Neural cell (in vitro differentiated cells): ENCODE data around the gene IL17RB. TPM values are rescaled to one million over a fixed set of nuclear protein-coding genes. Genes with fewer than 3 reads are reported as not detected.

Experiments used
- H2AFZ ChIP-seq: fragments of 200-600, 300-800 bp; sonication (generic), shearing (Covaris generic); 2 replicates; pipeline ENCODE4 v1.6.0; 2014; ENCODE audit warnings: low read depth, mild to moderate bottlenecking, antibody characterized with exemption, low read length, moderate library complexity
- H3F3A ChIP-seq: fragments of 200-600 bp; shearing (Covaris generic); 2 replicates; pipeline ENCODE4 v1.6.1; 2016; ENCODE audit warnings: mild to moderate bottlenecking, moderate library complexity, mixed read lengths, antibody characterized with exemption, low read length; ENCODE audit not compliant: insufficient read depth, poor library complexity, severe bottlenecking
- H3K27ac ChIP-seq: fragments of 200-600, 300-800 bp; sonication (generic), shearing (Covaris generic); 2 replicates; pipeline ENCODE4 v1.5.1; 2014; ENCODE audit warnings: mild to moderate bottlenecking, low read length, moderate library complexity
- H3K27me3 ChIP-seq: fragments of 300-800, 200-600 bp; sonication (generic), shearing (Covaris generic); 2 replicates; pipeline ENCODE4 v1.6.0; 2014; ENCODE audit warnings: mild to moderate bottlenecking, low read depth, low read length, moderate library complexity; ENCODE audit not compliant: insufficient read depth
- H3K36me3 ChIP-seq: fragments of 300-800, 200-600 bp; sonication (generic), shearing (Covaris generic); 2 replicates; pipeline ENCODE4 v1.5.1; 2014; ENCODE audit warnings: mild to moderate bottlenecking, antibody characterized with exemption, low read length, moderate library complexity; ENCODE audit not compliant: insufficient read depth
- H3K4me2 ChIP-seq: fragments of 300-800, 200-600 bp; sonication (generic), shearing (Covaris generic); 2 replicates; pipeline ENCODE4 v1.6.0; 2014; ENCODE audit warnings: mild to moderate bottlenecking, low read length
- H3K4me3 ChIP-seq: fragments of 300-800, 200-600 bp; sonication (generic), shearing (Covaris generic); 2 replicates; pipeline ENCODE4 v1.5.1; 2014; ENCODE audit warnings: mild to moderate bottlenecking, low read length, moderate library complexity
- H3K79me2 ChIP-seq: fragments of 200-600 bp; shearing (Covaris generic); replicated peaks from 2 replicates; pipeline ENCODE4 v1.6.0; 2014; ENCODE audit warnings: mild to moderate bottlenecking, low read length, moderate library complexity; ENCODE audit not compliant: insufficient read depth
- H3K9ac ChIP-seq: fragments of 300-800, 200-600 bp; sonication (generic), shearing (Covaris generic); 2 replicates; pipeline ENCODE4 v1.6.1; 2016; ENCODE audit warnings: mild to moderate bottlenecking, low read length, mixed read lengths
- H3K9me2 ChIP-seq: fragments of 200-600 bp; shearing (Covaris generic); 2 replicates; pipeline ENCODE4 v1.6.1; 2016; ENCODE audit warnings: mild to moderate bottlenecking, low read length, mixed read lengths; ENCODE audit not compliant: insufficient read depth
- H3K9me3 ChIP-seq: fragments of 200-600, 300-800 bp; sonication (generic), shearing (Covaris generic); 2 replicates; pipeline ENCODE4 v1.6.1; 2016; ENCODE audit warnings: mild to moderate bottlenecking, mixed run types, low read length, moderate library complexity, mixed read lengths
- H4K20me1 ChIP-seq: fragments of 200-600 bp; shearing (Covaris generic); 2 replicates; pipeline ENCODE4 v1.6.1; 2016; ENCODE audit warnings: mild to moderate bottlenecking, mixed run types; ENCODE audit not compliant: insufficient read depth
- CTCF ChIP-seq: fragments of 450-650 bp; IDR thresholded peaks from 2 replicates; pipeline ENCODE4 v1.5.1; 2014; ENCODE audit warnings: antibody characterized with exemption, mild to moderate bottlenecking, moderate library complexity; ENCODE audit not compliant: poor library complexity, severe bottlenecking
- EP300 ChIP-seq: fragments of 450-650 bp; conservative IDR thresholded peaks from 2 replicates; pipeline ENCODE4 v1.6.1; 2014; ENCODE audit warnings: antibody characterized with exemption, mild to moderate bottlenecking, moderate library complexity; ENCODE audit not compliant: poor library complexity, severe bottlenecking
- EZH2 ChIP-seq: fragments of 200-600, 300-800 bp; shearing (Covaris generic), sonication (generic); IDR thresholded peaks from 2 replicates; pipeline ENCODE4 v1.6.1; 2014; ENCODE audit warnings: antibody characterized with exemption, low read length, borderline replicate concordance, mild to moderate bottlenecking; ENCODE audit not compliant: insufficient read depth, poor library complexity, severe bottlenecking
- MXI1 ChIP-seq: fragments of 450-650 bp; conservative IDR thresholded peaks from 2 replicates; pipeline ENCODE4 v1.6.1; 2014; ENCODE audit warnings: antibody characterized with exemption, mild to moderate bottlenecking; ENCODE audit not compliant: poor library complexity, severe bottlenecking
- POLR2AphosphoS5 ChIP-seq: IDR thresholded peaks from 2 replicates; pipeline ENCODE4 v1.6.1; 2012
- RAD21 ChIP-seq: fragments of 450-650 bp; conservative IDR thresholded peaks from 2 replicates; pipeline ENCODE4 v1.6.1; 2014; ENCODE audit warnings: antibody characterized with exemption, mild to moderate bottlenecking, moderate library complexity
- SMC3 ChIP-seq: fragments of 450-650 bp; conservative IDR thresholded peaks from 2 replicates; pipeline ENCODE4 v1.6.1; 2014; ENCODE audit warnings: antibody characterized with exemption, mild to moderate bottlenecking, moderate library complexity; ENCODE audit not compliant: poor library complexity
- TAF1 ChIP-seq: IDR thresholded peaks from 2 replicates; pipeline ENCODE4 v1.6.1; 2012; ENCODE audit warnings: low read depth
- polyA plus RNA-seq: library from polyadenylated mRNA; depleted of rRNA; stranded (reverse); fragments of >200 nt; gene quantifications from 2 replicates; pipeline ENCODE4 v1.2.3, GENCODE V29; 2014
- TF ChIP-seq, protein P1 (sequence below): IDR thresholded peaks from 2 replicates; pipeline ENCODE4 v1.6.1; 2012; ENCODE audit warnings: borderline replicate concordance

The IL17RB gene
- polyA plus RNA-seq, 1 donor from 2014 or later, result 0.83 TPM

- H3K9me2 ChIP-seq, result no peaks in the 10 kb centered on the region
- no peaks in the 10 kb centered on the region for H3K79me2 ChIP-seq
- no peak overlapping the region for H3K9ac ChIP-seq
- H4K20me1 ChIP-seq, result no peaks in the 10 kb centered on the region
- H3K4me2 ChIP-seq, result no peak overlapping the region
- no peaks in the 10 kb centered on the region for H3F3A ChIP-seq
- H3K4me3 ChIP-seq, result no peak overlapping the region
- TF ChIP-seq CTCF (no peak), POLR2AphosphoS5 (no peak), TAF1 (no peak), SMC3 (no peak), RAD21 (no peak), EP300 (no peak), MXI1 (no peak), EZH2 (no peak)
- TF ChIP-seq, protein P1, sequence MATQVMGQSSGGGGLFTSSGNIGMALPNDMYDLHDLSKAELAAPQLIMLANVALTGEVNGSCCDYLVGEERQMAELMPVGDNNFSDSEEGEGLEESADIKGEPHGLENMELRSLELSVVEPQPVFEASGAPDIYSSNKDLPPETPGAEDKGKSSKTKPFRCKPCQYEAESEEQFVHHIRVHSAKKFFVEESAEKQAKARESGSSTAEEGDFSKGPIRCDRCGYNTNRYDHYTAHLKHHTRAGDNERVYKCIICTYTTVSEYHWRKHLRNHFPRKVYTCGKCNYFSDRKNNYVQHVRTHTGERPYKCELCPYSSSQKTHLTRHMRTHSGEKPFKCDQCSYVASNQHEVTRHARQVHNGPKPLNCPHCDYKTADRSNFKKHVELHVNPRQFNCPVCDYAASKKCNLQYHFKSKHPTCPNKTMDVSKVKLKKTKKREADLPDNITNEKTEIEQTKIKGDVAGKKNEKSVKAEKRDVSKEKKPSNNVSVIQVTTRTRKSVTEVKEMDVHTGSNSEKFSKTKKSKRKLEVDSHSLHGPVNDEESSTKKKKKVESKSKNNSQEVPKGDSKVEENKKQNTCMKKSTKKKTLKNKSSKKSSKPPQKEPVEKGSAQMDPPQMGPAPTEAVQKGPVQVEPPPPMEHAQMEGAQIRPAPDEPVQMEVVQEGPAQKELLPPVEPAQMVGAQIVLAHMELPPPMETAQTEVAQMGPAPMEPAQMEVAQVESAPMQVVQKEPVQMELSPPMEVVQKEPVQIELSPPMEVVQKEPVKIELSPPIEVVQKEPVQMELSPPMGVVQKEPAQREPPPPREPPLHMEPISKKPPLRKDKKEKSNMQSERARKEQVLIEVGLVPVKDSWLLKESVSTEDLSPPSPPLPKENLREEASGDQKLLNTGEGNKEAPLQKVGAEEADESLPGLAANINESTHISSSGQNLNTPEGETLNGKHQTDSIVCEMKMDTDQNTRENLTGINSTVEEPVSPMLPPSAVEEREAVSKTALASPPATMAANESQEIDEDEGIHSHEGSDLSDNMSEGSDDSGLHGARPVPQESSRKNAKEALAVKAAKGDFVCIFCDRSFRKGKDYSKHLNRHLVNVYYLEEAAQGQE, result no peak
- H3K36me3 ChIP-seq, result peaks cover 4% of the 10 kb centered on the region
- no peak overlapping the region for H3K27ac ChIP-seq
- no peaks in the 10 kb centered on the region for H3K9me3 ChIP-seq
- no peak overlapping the region for H2AFZ ChIP-seq
- H3K27me3 ChIP-seq, result no peaks in the 10 kb centered on the region
Observed at GRCh38 chr3:53805463-53806159, 40.8 kb upstream of the IL17RB start.

DNA sequence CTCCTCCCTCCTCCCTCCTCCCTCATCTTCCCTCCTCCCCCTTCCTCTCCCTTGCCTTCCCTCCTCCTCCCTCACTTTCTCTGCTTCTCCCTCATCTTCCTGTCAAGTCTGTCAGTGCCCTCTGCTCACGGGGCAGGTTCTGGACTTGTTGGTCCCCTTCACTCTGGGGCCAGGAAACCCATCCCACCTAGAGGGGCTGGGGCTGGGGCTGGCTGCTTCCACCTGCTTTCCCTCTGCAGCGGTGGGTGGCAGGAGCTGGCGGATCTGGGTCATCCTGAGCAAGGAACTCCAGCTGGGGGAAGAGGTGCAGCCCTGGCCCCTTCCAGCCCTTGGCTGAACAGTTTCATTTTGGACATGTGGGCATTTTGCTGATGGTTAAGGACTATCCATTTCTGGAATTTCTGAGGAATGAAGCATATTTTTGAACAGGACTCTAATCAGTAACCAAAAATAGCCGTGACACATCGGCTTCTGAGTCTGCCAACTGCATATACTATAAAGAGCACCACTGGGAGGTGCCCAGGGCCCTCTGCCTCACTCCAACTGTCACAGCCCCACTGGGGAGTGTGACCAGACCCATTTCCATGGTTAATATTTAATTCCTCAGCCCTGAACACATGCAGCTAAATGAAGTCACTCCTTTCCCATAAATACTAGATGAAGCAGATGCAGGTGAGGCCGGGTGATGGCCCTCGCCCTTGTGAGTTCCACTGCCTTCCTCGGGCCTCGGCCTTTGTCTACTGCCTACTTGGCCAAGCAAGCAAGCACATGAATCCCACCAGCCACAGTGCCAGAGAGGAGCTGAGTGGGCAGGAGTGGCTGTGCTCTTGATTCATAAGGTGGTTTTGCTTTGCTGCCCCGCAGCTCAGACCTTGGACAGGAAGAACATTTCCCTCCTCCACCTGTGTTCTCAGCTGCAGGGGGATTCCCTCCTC, 39.9 kb upstream of the IL17RB start:
- Histone ChIP-seq H3K79me2 (no peaks in the 10 kb centered on the region), H4K20me1 (no peaks in the 10 kb centered on the region), H3K27ac (no peak overlapping the region), H3K9me3 (no peaks in the 10 kb centered on the region), H3K27me3 (no peaks in the 10 kb centered on the region), H3F3A (no peaks in the 10 kb centered on the region), H3K9me2 (no peaks in the 10 kb centered on the region), H3K9ac (no peak overlapping the region), H3K4me3 (no peak overlapping the region), H2AFZ (no peak overlapping the region), H3K4me2 (no peak overlapping the region), H3K36me3 (peaks cover 4% of the 10 kb centered on the region)
- no peak for TF ChIP-seq TAF1
- TF ChIP-seq, protein P1, result no peak
- no peak for TF ChIP-seq POLR2AphosphoS5
- no peak for TF ChIP-seq SMC3
- no peak for TF ChIP-seq EP300
- TF ChIP-seq MXI1, result no peak
- no peak for TF ChIP-seq CTCF
- TF ChIP-seq RAD21, result no peak
